Activated naive CD4-positive, alpha-beta T cell treated with anti-CD3 and anti-CD28 coated beads, Interleukin-2, amount 10 ng/mL, durations not matched to agents 7 days and 5 days (primary cell): Measurements from ENCODE around the gene KLRF2.

Source experiments
- CTCF ChIA-PET: fragments of 350-600 bp; sonication (Branson Sonifier 250); formaldehyde crosslinking; loops from one replicate; lab custom pipeline; 2021; ENCODE audit warnings: antibody characterized with exemption; lab: Charles Lee
- DNase-seq: peaks from one replicate; pipeline ENCODE4 v3.0.0-alpha.2; 2020
- H3K27ac Mint-ChIP-seq: one replicate; pipeline ENCODE4 v1.8.0; 2021; ENCODE audit warnings: mild to moderate bottlenecking, moderate library complexity, mixed read lengths
- H3K27me3 Mint-ChIP-seq: one replicate; pipeline ENCODE4 v1.8.0; 2021; ENCODE audit warnings: mild to moderate bottlenecking, mixed read lengths
- H3K36me3 Mint-ChIP-seq: one replicate; pipeline ENCODE4 v1.8.0; 2021; ENCODE audit warnings: mixed read lengths
- H3K4me1 Mint-ChIP-seq: one replicate; pipeline ENCODE4 v1.8.0; 2021; ENCODE audit warnings: mixed read lengths
- H3K4me3 Mint-ChIP-seq: one replicate; pipeline ENCODE4 v1.8.0; 2021; ENCODE audit warnings: mild to moderate bottlenecking, moderate library complexity, mixed read lengths
- H3K9me3 Mint-ChIP-seq: one replicate; pipeline ENCODE4 v1.8.0; 2021; ENCODE audit warnings: mixed read lengths

Gene KLRF2

GRCh38 chr12:9931245-9931644 lies 50.0 kb downstream of the KLRF2 start:
- CTCF ChIA-PET = interaction anchor here (1.1 to 1.3 kb wide), 2 partner anchors 12 to 116 kb away, joined by 3 read pairs; no protein-coding TSS in a partner anchor
- Mint-ChIP-seq H3K4me1 (peaks cover 2% of the 10 kb centered on the region), H3K4me3 (no peak overlapping the region), H3K9me3 (no peaks in the 10 kb centered on the region), H3K27ac (no peak overlapping the region), H3K36me3 (no peaks in the 10 kb centered on the region), H3K27me3 (peaks cover 12% of the 10 kb centered on the region)
- DNase-seq = no peak

DNA sequence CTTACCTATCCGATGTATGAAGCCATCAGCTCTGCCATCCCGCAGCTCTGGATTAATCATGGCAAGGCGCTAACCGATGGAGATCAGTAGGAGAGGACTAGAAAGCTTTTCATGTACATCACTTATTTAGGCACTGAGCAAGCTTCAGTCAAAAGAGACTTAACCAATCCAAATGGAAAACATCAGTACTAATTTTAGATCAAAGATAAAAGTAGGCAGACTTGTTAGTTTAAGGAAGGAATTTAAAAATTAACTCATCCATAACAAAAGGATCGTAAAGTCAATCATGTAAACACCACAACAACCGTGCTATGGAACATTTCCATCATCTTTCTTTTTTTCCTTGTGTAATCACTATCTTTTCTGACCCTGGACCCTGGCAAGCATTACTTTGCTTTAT lies 51.0 kb downstream of the KLRF2 start, which contains the start of gene CLEC2A:
Gene CLEC2A (minus strand): TSS at position 101 of the 400 bp plus-strand sequence. CDS start 41 bp downstream, at position 60.
- DNase-seq = no peak
- Mint-ChIP-seq H3K9me3 (no peaks in the 10 kb centered on the region), H3K4me1 (peaks cover 2% of the 10 kb centered on the region), H3K27ac (no peak within 1 kb of the TSS), H3K36me3 (no peaks in the 10 kb centered on the region), H3K27me3 (peaks cover 12% of the 10 kb centered on the region), H3K4me3 (no peak within 1 kb of the TSS)
- CTCF ChIA-PET = interaction anchor here (1.3 kb wide), 1 partner anchor 13 kb away, joined by 3 read pairs; no protein-coding TSS in a partner anchor

DNA sequence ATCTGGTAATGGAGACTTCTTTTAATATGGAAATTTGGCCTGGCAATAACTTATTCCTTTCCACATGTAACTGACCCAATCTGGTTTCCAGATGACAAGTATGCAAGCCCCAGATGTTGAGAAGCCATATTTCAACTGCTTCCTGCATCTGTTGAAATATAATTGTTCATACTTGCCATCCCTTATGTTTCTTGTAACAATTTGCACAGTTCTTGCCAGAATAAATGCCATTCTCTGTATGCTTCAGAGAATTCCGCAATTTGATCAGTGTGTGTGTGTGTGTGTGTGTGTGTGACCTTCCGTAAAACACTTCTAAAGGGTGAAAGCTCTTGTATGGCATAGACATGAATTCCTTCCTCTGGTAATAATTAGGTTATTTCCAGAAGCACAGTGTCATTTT lies 52.7 kb downstream of the KLRF2 start:
- H3K4me1 Mint-ChIP-seq = no peaks in the 10 kb centered on the region
- no peak overlapping the region for H3K27ac Mint-ChIP-seq
- H3K4me3 Mint-ChIP-seq = no peak overlapping the region
- CTCF ChIA-PET = interaction anchor here (0.6 to 1.0 kb wide), 4 partner anchors 13 to 219 kb away, joined by 3 to 4 read pairs (median 3); no protein-coding TSS in a partner anchor
- H3K9me3 Mint-ChIP-seq = no peaks in the 10 kb centered on the region
- no peaks in the 10 kb centered on the region for H3K36me3 Mint-ChIP-seq
- H3K27me3 Mint-ChIP-seq = peaks cover 8% of the 10 kb centered on the region
- no peak for DNase-seq

DNA sequence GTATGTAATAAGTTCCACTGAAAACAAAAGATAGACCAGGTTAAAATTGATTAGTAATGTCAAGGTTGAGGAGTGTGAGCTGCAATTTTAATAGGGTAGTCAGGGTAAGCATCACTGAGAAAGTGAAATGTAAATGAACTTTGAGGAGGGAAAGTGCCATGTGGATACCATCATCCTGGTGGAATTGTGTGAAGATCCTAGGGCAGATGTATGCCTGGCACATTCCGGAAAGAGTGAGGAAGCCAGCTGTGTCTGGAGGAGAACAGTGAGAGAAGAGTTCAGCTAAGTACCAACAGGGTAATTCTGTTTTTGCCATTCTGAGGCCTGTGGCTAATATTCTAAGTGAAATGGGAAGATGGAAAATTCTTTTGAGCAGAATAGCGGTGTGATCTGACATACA lies 53.7 kb downstream of the KLRF2 start:
- Mint-ChIP-seq H3K4me1 (no peaks in the 10 kb centered on the region), H3K9me3 (no peaks in the 10 kb centered on the region), H3K27me3 (peaks cover 8% of the 10 kb centered on the region), H3K27ac (no peak overlapping the region), H3K36me3 (no peaks in the 10 kb centered on the region), H3K4me3 (no peak overlapping the region)
- DNase-seq = no peak
- CTCF ChIA-PET = interaction anchor here (1.0 kb wide), 1 partner anchor 218 kb away, joined by 4 read pairs; no protein-coding TSS in a partner anchor

GRCh38 chr12:9936591-9936990 lies 55.3 kb downstream of the KLRF2 start:
- H3K36me3 Mint-ChIP-seq = no peaks in the 10 kb centered on the region
- no peak overlapping the region for H3K4me3 Mint-ChIP-seq
- CTCF ChIA-PET = no interaction called here
- no peak overlapping the region for H3K27ac Mint-ChIP-seq
- peaks cover 5% of the 10 kb centered on the region for H3K4me1 Mint-ChIP-seq
- peaks cover 4% of the 10 kb centered on the region for H3K27me3 Mint-ChIP-seq
- no peaks in the 10 kb centered on the region for H3K9me3 Mint-ChIP-seq
- no peak for DNase-seq

GRCh38 chr12:9940375-9940774 lies 59.1 kb downstream of the KLRF2 start:
- Mint-ChIP-seq H3K27ac (no peak overlapping the region), H3K36me3 (no peaks in the 10 kb centered on the region), H3K27me3 (peaks cover 11% of the 10 kb centered on the region), H3K4me1 (peaks cover 26% of the 10 kb centered on the region), H3K4me3 (no peak overlapping the region), H3K9me3 (no peaks in the 10 kb centered on the region)
- no peak for DNase-seq
- CTCF ChIA-PET = interaction anchor here (0.6 to 5.2 kb wide), 28 partner anchors 8 to 213 kb away, joined by 3 to 44 read pairs (median 4); partner anchors contain the start of genes CLEC12B and CLEC1B

DNA sequence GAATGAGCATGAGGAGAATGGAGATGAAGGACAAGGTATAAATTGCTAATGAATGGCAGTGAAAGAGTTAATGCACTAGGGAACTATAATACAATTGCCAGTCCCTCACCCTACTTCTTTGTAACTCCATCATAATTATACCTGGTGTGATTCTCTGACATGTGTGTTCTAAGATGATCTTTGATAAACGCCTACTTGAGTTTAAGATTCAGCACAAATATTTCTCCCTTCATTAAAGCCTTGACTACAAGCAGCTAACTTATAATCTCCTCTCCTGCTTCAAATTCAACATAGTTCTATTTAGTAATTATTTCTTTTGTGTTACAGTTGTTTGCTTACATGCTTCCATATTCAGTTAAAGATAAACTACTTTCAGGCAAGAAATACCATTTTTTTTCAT lies 60.5 kb downstream of the KLRF2 start:
- H3K9me3 Mint-ChIP-seq = no peaks in the 10 kb centered on the region
- no peak for DNase-seq
- H3K4me1 Mint-ChIP-seq = peaks cover 28% of the 10 kb centered on the region
- CTCF ChIA-PET = interaction anchor here (0.7 to 5.2 kb wide), 2 partner anchors 67 to 77 kb away, joined by 3 to 44 read pairs; partner anchors contain the start of gene CLEC12B
- H3K36me3 Mint-ChIP-seq = no peaks in the 10 kb centered on the region
- no peak overlapping the region for H3K4me3 Mint-ChIP-seq
- peaks cover 11% of the 10 kb centered on the region for H3K27me3 Mint-ChIP-seq
- H3K27ac Mint-ChIP-seq = no peak overlapping the region

DNA sequence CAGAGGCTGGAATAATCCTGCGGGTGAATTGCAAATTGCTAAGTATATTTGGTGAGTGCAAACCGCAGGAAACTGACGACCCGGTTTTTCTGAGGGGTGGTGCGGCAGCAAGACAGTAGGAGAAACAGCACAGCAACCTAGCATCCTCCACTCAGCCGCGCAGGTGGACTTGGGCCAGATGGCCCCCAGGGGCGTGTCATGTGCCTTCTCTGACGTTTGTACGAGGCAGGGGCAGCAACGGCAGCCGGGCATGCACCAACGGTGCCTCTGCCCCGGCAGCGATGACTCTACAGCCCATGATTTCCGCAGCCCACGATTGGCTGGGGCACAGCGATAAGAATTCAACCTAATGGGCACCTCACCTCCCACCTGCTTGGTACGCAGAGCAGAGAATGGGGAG lies 62.0 kb downstream of the KLRF2 start:
- Mint-ChIP-seq H3K9me3 (no peaks in the 10 kb centered on the region), H3K27me3 (peaks cover 11% of the 10 kb centered on the region), H3K36me3 (peaks cover 2% of the 10 kb centered on the region), H3K27ac (peak overlapping the region; percentile 47), H3K4me1 (peaks cover 38% of the 10 kb centered on the region), H3K4me3 (peak overlapping the region; percentile 75)
- DNase-seq = peak; percentile 65
- CTCF ChIA-PET = interaction anchor here (5.2 kb wide), 1 partner anchor 66 kb away, joined by 44 read pairs; the partner anchor contains the start of gene CLEC12B

GRCh38 chr12:9944391-9944790 lies 63.1 kb downstream of the KLRF2 start:
- Mint-ChIP-seq H3K27me3 (peaks cover 11% of the 10 kb centered on the region), H3K36me3 (peaks cover 2% of the 10 kb centered on the region), H3K4me1 (peaks cover 49% of the 10 kb centered on the region), H3K4me3 (peak overlapping the region; percentile 24), H3K9me3 (no peaks in the 10 kb centered on the region), H3K27ac (peak overlapping the region; percentile 6)
- CTCF ChIA-PET = interaction anchor here (0.8 to 5.2 kb wide), 2 partner anchors 65 to 194 kb away, joined by 3 to 44 read pairs; partner anchors contain the start of gene CLEC12B
- no peak for DNase-seq
